Measurements from ENCODE around the gene HSF4. TPM values are rescaled to one million over a fixed set of nuclear protein-coding genes. Genes with fewer than 3 reads are reported as not detected.

HSF4 gene
- total and polyA plus RNA-seq, 2 donors = 4.5 to 75.2 TPM

GRCh38 chr16:67201411-67202345 lies 37.1 kb downstream of the HSF4 start:
- no peaks in the 10 kb centered on the region for H3K4me1 ChIP-seq (ENCODE audit: insufficient read depth)
- peaks cover 5% of the 10 kb centered on the region for H3K36me3 ChIP-seq (ENCODE audit: insufficient read depth)
- no peak overlapping the region for H3K27ac ChIP-seq (ENCODE audit: low read depth)
- DNase-seq (ENCODE audit: extremely low spot score) = no peak
- no peak overlapping the region for H3K4me3 ChIP-seq (ENCODE audit: low read depth, low read length)
- WGBS = 94% methylated on average over 40 of the region's 40 CpGs

GRCh38 chr16:67202426-67202825 lies 37.9 kb downstream of the HSF4 start:
- 95% methylated on average over 12 of the region's 12 CpGs for WGBS
- H3K4me3 ChIP-seq (ENCODE audit: low read depth, low read length) = no peak overlapping the region

GRCh38 chr16:67202956-67203493 lies 38.5 kb downstream of the HSF4 start:
- Histone ChIP-seq H3K4me3 (ENCODE audit: low read depth, low read length) (no peak overlapping the region), H3K4me1 (ENCODE audit: insufficient read depth) (no peaks in the 10 kb centered on the region), H3K36me3 (ENCODE audit: insufficient read depth) (peaks cover 5% of the 10 kb centered on the region), H3K27ac (ENCODE audit: low read depth) (no peak overlapping the region)
- 88% methylated on average over 23 of the region's 23 CpGs for WGBS
- no peak for DNase-seq (ENCODE audit: extremely low spot score)

More at GRCh38 chr16:67202426-67202825, 37.9 kb downstream of the HSF4 start:
- Histone ChIP-seq H3K27ac (ENCODE audit: low read depth) (no peak overlapping the region), H3K4me1 (ENCODE audit: insufficient read depth) (no peaks in the 10 kb centered on the region), H3K36me3 (ENCODE audit: insufficient read depth) (peaks cover 5% of the 10 kb centered on the region)
- DNase-seq (ENCODE audit: extremely low spot score) = no peak

GRCh38 chr16:67204076-67204475 lies 39.5 kb downstream of the HSF4 start:
- 82% methylated on average over 4 of the region's 4 CpGs for WGBS
- no peaks in the 10 kb centered on the region for H3K4me1 ChIP-seq (ENCODE audit: insufficient read depth)
- H3K27ac ChIP-seq (ENCODE audit: low read depth) = no peak overlapping the region
- no peak for DNase-seq (ENCODE audit: extremely low spot score)
- peaks cover 5% of the 10 kb centered on the region for H3K36me3 ChIP-seq (ENCODE audit: insufficient read depth)
- no peak overlapping the region for H3K4me3 ChIP-seq (ENCODE audit: low read depth, low read length)

- DNase-seq (ENCODE audit: extremely low spot score) = no peak
- WGBS = 92% methylated on average over 8 of the region's 8 CpGs
- H3K4me3 ChIP-seq (ENCODE audit: low read depth, low read length) = no peak overlapping the region
- no peak overlapping the region for H3K27ac ChIP-seq (ENCODE audit: low read depth)
- no peaks in the 10 kb centered on the region for H3K4me1 ChIP-seq (ENCODE audit: insufficient read depth)
- H3K36me3 ChIP-seq (ENCODE audit: insufficient read depth) = peaks cover 5% of the 10 kb centered on the region
These were observed 41.7 kb downstream of the HSF4 start for GRCh38 chr16:67206129-67206837.

GRCh38 chr16:67206838-67207248 lies 42.3 kb downstream of the HSF4 start:
- WGBS = 92% methylated on average over 3 of the region's 3 CpGs
- Histone ChIP-seq H3K4me1 (ENCODE audit: insufficient read depth) (no peaks in the 10 kb centered on the region), H3K27ac (ENCODE audit: low read depth) (no peak overlapping the region), H3K4me3 (ENCODE audit: low read depth, low read length) (no peak overlapping the region), H3K36me3 (ENCODE audit: insufficient read depth) (peaks cover 5% of the 10 kb centered on the region)
- DNase-seq (ENCODE audit: extremely low spot score) = no peak

- 74% methylated on average over 21 of the region's 21 CpGs for WGBS
- DNase-seq (ENCODE audit: extremely low spot score) = no peak
- Histone ChIP-seq H3K4me1 (ENCODE audit: insufficient read depth) (no peaks in the 10 kb centered on the region), H3K4me3 (ENCODE audit: low read depth, low read length) (no peak overlapping the region), H3K27ac (ENCODE audit: low read depth) (no peak overlapping the region), H3K36me3 (ENCODE audit: insufficient read depth) (peaks cover 5% of the 10 kb centered on the region)
These were observed 42.9 kb downstream of the HSF4 start for GRCh38 chr16:67207249-67208091.

GRCh38 chr16:67208154-67208896 lies 43.8 kb downstream of the HSF4 start:
- no peak overlapping the region for H3K4me3 ChIP-seq (ENCODE audit: low read depth, low read length)
- DNase-seq (ENCODE audit: extremely low spot score) = no peak
- no peaks in the 10 kb centered on the region for H3K36me3 ChIP-seq (ENCODE audit: insufficient read depth)
- no peaks in the 10 kb centered on the region for H3K4me1 ChIP-seq (ENCODE audit: insufficient read depth)
- no peak overlapping the region for H3K27ac ChIP-seq (ENCODE audit: low read depth)
- WGBS = 93% methylated on average over 11 of the region's 11 CpGs

- H3K4me3 ChIP-seq (ENCODE audit: low read depth, low read length) = no peak overlapping the region
- no peaks in the 10 kb centered on the region for H3K36me3 ChIP-seq (ENCODE audit: insufficient read depth)
- WGBS = 92% methylated on average over 8 of the region's 8 CpGs
- no peak overlapping the region for H3K27ac ChIP-seq (ENCODE audit: low read depth)
- H3K4me1 ChIP-seq (ENCODE audit: insufficient read depth) = no peaks in the 10 kb centered on the region
- no peak for DNase-seq (ENCODE audit: extremely low spot score)
These were observed 45.0 kb downstream of the HSF4 start for GRCh38 chr16:67209565-67209964.

- Histone ChIP-seq H3K4me1 (ENCODE audit: insufficient read depth) (no peaks in the 10 kb centered on the region), H3K36me3 (ENCODE audit: insufficient read depth) (no peaks in the 10 kb centered on the region), H3K27ac (ENCODE audit: low read depth) (no peak overlapping the region), H3K4me3 (ENCODE audit: low read depth, low read length) (no peak overlapping the region)
- 85% methylated on average over 25 of the region's 25 CpGs for WGBS
- DNase-seq (ENCODE audit: extremely low spot score) = no peak
These were observed 45.8 kb downstream of the HSF4 start for GRCh38 chr16:67210069-67210937.

GRCh38 chr16:67211674-67212073 lies 47.1 kb downstream of the HSF4 start:
- DNase-seq (ENCODE audit: extremely low spot score) = no peak
- no peaks in the 10 kb centered on the region for H3K4me1 ChIP-seq (ENCODE audit: insufficient read depth)
- no peaks in the 10 kb centered on the region for H3K36me3 ChIP-seq (ENCODE audit: insufficient read depth)
- 83% methylated on average over 7 of the region's 7 CpGs for WGBS
- H3K4me3 ChIP-seq (ENCODE audit: low read depth, low read length) = no peak overlapping the region
- H3K27ac ChIP-seq (ENCODE audit: low read depth) = no peak overlapping the region

GRCh38 chr16:67212766-67213165 lies 48.2 kb downstream of the HSF4 start:
- Histone ChIP-seq H3K36me3 (ENCODE audit: insufficient read depth) (no peaks in the 10 kb centered on the region), H3K4me1 (ENCODE audit: insufficient read depth) (no peaks in the 10 kb centered on the region), H3K27ac (ENCODE audit: low read depth) (no peak overlapping the region), H3K4me3 (ENCODE audit: low read depth, low read length) (no peak overlapping the region)
- DNase-seq (ENCODE audit: extremely low spot score) = no peak

Data from urinary bladder (tissue), 4 donors.